ENCODE data around the gene EIF4E3. TPM values are rescaled to one million over a fixed set of nuclear protein-coding genes. Genes with fewer than 3 reads are reported as not detected.

Gene EIF4E3
- polyA plus RNA-seq, 1 donor, result 7.9 TPM

GRCh38 chr3:71650372-71650771 lies 74.8 kb downstream of the EIF4E3 start:
- no peak for DNase-seq (ENCODE audit: low read depth)

DNA sequence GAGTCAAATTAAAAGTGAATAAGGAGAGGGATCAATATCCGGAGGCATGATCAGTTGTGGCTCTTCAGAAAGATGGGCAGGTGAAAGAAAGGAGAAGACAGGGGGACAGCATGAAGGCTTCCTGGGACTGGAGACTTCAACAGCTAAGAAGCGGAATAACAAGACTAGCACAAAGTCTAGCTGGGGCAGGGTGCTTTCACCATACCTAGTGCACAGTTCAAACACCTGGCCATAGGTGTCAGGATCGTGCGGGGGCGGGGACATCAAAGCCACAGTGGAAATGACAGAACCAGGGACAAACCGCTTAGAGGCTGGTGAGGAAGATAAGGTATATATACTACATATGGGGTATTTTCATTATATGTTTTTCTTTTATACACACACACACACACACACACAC lies 75.4 kb downstream of the EIF4E3 start:
- no peak for DNase-seq (ENCODE audit: low read depth)

- no peak for DNase-seq (ENCODE audit: low read depth)
Measured at GRCh38 chr3:71647751-71648150, 77.5 kb downstream of the EIF4E3 start.

DNA sequence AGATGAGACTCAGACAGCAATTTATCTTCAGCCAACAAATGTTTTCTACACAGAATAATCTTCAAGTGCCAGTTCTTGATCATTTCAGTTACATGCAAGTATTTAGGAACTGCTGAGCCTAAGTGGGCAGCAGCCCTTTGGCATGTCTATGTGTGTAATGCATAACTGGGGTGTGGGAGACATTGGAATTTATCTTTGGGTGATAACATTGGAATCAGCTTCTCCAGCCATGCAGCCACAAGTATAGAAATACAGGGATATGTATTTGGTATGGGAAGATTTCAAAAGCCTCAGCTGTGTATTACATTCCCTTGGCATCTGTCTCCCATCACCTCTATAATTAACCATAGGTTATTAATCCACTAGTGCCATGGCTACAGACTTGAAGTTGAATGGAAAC lies 78.2 kb downstream of the EIF4E3 start:
- no peak for DNase-seq (ENCODE audit: low read depth)

GRCh38 chr3:71645140-71645539 lies 80.1 kb downstream of the EIF4E3 start:
- DNase-seq (ENCODE audit: low read depth), result no peak

DNA sequence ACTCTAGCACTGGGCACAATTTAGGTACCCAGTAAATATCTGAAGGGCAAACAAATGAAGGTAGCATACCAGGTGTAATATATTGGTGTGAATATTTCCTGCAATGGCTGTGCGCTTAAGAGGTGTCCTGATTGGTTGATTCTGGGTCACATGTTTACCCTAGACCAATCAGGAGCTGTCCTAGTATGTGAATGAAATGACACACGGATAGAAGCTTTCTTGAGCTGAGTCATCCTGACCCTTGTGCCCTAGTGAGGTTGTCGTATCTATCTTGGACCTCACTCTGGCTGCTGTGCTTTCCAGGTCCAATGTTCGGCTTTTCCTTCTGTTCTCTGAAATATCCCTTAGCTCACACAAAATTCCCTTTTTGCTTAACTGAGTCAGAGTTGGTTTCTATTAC lies 83.5 kb downstream of the EIF4E3 start:
- no peak for DNase-seq (ENCODE audit: low read depth)

DNA sequence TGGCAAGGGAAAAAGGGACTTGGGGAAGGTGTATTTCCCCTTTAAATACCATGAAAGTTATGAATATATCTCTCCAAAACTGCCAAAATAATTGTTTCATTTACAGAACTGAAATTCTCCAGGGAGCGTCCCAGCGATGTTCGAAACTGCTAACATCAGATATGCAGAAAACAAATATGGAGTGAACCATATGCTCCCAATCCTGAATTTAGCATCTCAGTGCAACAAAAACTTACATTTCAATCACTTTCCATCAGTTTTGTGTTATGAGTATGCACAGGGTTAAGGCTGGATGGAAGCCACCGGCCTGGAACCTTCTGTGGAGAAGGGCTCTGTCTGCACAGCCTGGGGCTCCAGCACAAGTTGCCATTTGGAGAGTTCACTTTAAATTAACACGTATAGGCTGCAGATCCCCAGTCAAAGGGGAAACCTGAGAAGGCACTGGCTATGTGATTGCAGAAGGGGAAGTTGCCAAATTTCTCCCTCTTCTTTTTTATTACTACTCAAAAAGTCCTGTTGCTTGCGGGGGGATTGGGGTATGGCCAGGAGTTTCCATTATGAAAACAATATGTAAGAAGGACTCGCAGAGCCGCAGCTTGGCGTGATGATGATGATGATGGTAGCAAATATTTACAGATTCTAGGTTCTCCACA lies 84.7 kb downstream of the EIF4E3 start:
- no peak for DNase-seq (ENCODE audit: low read depth)

DNA sequence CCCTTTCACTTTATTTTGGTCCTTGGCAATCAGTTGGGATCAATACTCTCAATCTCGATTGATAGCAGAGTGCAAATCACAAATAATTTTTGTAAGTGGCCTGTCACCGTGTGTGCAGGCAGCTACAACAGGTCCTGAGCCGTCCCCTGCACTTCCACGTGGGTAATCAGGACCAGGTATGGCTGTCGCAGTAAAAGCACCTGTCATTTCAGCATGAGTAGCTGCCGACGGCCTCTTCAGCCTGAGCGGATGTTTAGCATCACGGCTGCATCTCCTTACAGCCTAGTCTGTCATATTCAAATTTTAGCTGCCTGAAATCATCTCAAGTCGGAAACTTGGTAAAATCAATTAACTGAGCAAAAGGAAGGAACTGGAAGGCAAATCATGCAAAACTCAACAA lies 88.7 kb downstream of the EIF4E3 start:
- no peak for DNase-seq (ENCODE audit: low read depth)

DNA sequence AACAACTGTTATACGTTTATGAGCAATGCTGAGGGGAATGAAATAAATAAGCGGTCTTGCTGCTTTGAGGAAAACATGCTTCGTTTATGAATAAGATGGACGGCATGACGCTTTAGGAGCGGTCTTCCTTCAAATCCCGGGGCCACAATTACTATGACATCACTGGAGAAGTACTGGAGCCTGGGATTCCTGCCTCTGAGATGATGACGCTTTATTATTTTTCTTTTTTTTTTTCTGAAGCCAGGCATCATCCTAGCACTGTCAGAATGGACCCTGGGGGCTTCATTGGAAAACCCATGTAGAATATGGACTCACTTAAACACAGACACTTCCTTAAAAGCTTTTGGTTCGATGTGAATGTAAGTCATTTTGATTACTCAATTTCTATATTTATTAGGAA lies 89.2 kb downstream of the EIF4E3 start:
- no peak for DNase-seq (ENCODE audit: low read depth)

DNA sequence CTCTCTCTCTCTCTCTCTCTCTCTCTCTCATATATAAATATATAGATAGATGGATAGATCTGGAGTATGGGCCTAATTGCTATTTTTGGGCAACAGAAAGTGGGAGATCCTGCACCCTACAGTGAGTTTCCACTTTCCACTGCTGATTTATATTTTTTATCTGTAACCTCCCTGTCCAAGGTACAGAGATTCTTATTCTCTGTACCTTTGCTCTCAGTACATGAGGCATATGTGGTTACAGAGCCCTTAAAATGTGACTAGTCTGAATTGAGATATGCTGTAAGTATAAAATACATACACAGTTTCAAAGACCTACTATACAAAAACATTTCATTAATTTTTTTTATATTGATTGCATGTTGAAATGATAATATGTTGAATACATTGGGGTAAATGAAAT lies 90.5 kb downstream of the EIF4E3 start:
- no peak for DNase-seq (ENCODE audit: low read depth)

- DNase-seq (ENCODE audit: low read depth), result peak; percentile 8
Measured at GRCh38 chr3:71629711-71630110, 95.5 kb downstream of the EIF4E3 start.

DNA sequence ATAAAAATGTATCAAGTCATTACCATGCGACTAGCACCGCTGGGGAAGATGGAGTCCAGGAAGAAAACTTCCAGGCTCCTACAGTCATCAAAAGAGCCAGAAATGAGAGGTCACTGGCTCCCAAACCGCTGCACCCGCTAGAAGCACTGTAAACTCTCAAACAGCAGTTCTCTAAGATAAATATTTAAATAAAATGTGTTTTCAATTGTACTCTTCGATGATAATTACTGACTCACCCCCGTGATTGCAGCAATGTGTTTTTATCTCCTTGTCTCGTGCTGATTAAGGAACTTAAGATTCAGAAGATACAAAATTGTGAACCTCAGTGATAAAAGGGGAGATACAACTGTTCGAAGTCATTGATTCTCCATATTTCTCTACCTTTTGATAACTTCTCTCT lies 95.9 kb downstream of the EIF4E3 start:
- no peak for DNase-seq (ENCODE audit: low read depth)

DNA sequence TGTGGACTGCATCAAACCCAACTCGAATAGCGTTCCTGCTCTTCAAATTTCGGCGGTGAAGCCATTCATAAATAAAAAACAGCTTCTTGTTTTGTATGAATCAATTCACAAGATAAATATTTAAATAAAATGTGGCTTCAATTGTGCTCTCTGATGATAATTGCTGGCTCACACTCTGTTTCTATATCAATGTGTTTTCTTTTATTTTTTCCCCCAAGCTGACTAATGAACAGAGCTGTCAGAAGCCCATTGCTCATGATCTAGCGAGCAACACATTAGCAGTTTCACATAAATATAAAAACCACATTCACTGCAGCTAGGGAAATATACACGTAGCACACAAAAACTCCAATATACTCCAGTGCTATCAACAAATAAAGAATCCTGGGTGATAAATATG lies 96.7 kb downstream of the EIF4E3 start:
- DNase-seq (ENCODE audit: low read depth), result no peak

DNA sequence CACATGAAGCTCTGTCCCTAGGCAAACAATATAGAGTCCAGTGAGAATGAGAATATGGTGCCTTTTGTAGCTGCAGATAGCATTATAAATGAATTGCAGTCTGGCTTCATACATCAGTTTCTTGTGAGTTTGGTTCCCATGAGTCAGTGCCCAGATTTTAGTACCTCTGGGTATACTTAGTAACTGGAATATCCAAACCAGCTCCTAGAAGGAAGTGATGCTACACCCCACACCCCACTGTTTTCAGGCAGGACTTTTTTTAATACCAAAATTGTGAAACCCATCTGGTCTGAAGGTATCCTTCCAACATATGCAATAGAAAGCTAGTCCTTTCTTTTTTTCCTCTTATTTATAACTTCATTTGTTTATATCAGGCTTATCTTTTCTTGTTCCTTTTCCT lies 99.5 kb downstream of the EIF4E3 start:
- no peak for DNase-seq (ENCODE audit: low read depth)

Other genes with a start within 250 kb of the EIF4E3 start
- 15.8 TPM for gene FOXP1, start 141.7 kb downstream of the EIF4E3 start, polyA plus RNA-seq (ENCODE audit: insufficient read length)
- 3.0 TPM for gene GPR27, start 28.5 kb upstream of the EIF4E3 start, polyA plus RNA-seq (ENCODE audit: insufficient read length)
- gene PROK2, start 59.7 kb upstream of the EIF4E3 start, polyA plus RNA-seq (ENCODE audit: insufficient read length), result 0.11 TPM

Data from forelimb muscle (tissue), 1 donor.